Measurements from ENCODE around the gene ZYX.

ZYX gene, protein sequence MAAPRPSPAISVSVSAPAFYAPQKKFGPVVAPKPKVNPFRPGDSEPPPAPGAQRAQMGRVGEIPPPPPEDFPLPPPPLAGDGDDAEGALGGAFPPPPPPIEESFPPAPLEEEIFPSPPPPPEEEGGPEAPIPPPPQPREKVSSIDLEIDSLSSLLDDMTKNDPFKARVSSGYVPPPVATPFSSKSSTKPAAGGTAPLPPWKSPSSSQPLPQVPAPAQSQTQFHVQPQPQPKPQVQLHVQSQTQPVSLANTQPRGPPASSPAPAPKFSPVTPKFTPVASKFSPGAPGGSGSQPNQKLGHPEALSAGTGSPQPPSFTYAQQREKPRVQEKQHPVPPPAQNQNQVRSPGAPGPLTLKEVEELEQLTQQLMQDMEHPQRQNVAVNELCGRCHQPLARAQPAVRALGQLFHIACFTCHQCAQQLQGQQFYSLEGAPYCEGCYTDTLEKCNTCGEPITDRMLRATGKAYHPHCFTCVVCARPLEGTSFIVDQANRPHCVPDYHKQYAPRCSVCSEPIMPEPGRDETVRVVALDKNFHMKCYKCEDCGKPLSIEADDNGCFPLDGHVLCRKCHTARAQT

DNA sequence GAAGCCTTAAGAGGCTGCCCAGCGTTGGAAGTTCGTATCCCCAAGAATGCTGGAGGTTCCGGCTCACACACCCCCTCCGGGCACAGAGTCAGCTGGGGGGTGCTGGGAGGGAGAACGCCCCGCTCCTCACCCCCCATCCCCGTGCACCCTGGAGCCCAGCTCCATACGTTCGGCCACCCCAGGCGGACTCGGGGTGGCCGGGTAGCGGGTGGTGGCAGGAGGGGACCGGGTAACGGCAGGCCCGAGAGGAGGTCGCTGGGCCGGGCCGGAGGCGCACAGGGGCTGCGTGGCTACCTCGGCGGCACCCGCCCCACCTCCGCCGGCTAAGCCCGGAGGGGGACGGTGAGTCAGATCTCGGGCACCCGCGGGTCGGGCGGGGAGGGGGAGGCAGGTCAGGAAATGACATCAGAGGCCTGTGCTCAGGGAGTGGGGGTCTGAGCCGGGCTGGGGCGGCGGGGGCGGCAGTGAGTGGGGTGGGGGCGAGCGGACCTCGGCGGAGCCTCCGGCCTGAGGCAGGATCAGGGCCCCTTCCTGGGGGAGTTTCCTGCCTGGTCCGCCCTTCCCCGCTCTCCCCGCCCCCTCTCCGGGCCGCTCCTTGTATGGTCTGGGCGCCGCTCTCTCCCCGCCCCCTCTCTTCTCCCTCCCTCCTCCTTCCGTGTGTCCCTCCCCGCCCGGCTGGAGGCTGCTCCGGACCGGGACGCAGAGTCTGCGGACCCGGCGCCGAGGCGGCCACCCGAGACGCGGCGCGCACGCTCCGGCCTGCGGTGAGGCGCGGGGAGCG is at the start of gene ZYX:
TSS of gene ZYX (plus strand) at position 700 of the 781 bp plus-strand sequence. CDS start 227 bp downstream, outside the sequence.
- DNase-seq (ENCODE audit: low read depth, low spot score): peak; percentile 98
- in situ Hi-C loops (cut with HindIII; ENCODE audit: low sequenced_read_pairs): no loop called here
- H3K4me3 ChIP-seq (ENCODE audit: low read depth, low read length): peak within 1 kb of the TSS; percentile 95
- TF ChIP-seq, protein P1, sequence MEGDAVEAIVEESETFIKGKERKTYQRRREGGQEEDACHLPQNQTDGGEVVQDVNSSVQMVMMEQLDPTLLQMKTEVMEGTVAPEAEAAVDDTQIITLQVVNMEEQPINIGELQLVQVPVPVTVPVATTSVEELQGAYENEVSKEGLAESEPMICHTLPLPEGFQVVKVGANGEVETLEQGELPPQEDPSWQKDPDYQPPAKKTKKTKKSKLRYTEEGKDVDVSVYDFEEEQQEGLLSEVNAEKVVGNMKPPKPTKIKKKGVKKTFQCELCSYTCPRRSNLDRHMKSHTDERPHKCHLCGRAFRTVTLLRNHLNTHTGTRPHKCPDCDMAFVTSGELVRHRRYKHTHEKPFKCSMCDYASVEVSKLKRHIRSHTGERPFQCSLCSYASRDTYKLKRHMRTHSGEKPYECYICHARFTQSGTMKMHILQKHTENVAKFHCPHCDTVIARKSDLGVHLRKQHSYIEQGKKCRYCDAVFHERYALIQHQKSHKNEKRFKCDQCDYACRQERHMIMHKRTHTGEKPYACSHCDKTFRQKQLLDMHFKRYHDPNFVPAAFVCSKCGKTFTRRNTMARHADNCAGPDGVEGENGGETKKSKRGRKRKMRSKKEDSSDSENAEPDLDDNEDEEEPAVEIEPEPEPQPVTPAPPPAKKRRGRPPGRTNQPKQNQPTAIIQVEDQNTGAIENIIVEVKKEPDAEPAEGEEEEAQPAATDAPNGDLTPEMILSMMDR (IDR thresholded peaks at IDR 0.05; ENCODE audit: low read depth, low read length): no peak

DNA sequence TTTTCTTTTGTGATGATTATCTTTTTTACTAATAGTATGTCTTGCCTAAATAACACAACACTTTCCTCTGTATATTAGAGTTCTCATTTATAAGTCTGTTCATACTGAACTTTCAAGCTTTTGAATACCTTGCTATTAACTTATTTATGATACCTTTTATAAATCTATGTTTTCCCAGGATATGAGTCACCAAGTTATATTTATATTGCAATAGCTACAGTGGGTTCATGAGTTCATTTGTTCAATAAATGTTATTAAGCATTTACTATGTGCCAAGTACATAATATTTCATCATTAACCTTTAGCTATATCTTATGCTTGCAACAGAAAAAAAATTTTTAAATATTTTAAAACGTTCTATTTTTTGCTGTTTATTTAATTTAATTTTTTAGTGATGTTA is 46.9 kb upstream of the ZYX start:
- TF ChIP-seq, protein P1 (IDR thresholded peaks at IDR 0.05; ENCODE audit: low read depth, low read length): no peak
- H3K4me3 ChIP-seq (ENCODE audit: low read depth, low read length): no peak overlapping the region
- no peak for DNase-seq (ENCODE audit: low read depth, low spot score)
- in situ Hi-C loops (cut with HindIII; ENCODE audit: low sequenced_read_pairs): no loop called here

DNA sequence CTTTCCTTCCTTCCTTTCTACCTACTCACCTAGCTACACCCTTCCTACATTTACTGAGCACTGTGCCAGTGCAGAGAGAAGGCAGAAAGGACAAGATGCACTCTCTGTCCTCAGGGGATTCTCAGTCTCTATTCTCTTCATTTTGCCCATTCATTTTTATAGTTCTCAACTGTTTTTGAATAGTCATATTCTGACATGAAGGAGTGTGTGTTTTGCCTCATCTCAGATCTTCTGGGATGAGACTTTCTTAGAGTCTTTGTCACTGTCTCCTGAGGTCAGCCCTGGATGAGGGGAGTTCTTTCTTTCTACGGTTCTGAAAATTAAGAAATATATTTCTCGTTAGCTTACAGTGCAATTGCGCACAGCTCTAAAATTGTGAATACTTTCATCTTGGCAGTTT is 43.9 kb upstream of the ZYX start:
- DNase-seq (ENCODE audit: low read depth, low spot score): no peak
- TF ChIP-seq, protein P1 (IDR thresholded peaks at IDR 0.05; ENCODE audit: low read depth, low read length): no peak
- in situ Hi-C loops (cut with HindIII; ENCODE audit: low sequenced_read_pairs): no loop called here
- no peak overlapping the region for H3K4me3 ChIP-seq (ENCODE audit: low read depth, low read length)

DNA sequence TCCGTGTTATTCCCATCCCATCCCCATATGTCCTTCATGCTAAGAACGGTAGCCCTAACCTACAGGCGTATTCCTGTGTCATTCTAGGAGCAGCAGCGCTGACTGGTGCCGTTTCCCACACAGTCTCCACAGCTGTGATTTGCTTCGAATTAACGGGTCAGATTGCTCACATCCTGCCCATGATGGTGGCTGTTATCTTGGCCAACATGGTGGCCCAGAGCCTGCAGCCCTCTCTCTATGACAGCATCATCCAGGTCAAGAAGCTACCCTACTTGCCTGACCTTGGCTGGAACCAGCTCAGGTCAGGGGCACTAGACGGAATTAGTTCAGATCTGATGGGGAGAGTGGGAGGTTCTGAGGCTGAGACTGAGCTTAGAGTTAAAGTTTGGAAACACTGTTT is 39.3 kb upstream of the ZYX start:
- no peak overlapping the region for H3K4me3 ChIP-seq (ENCODE audit: low read depth, low read length)
- in situ Hi-C loops (cut with HindIII; ENCODE audit: low sequenced_read_pairs): no loop called here
- no peak for DNase-seq (ENCODE audit: low read depth, low spot score)
- TF ChIP-seq, protein P1 (IDR thresholded peaks at IDR 0.05; ENCODE audit: low read depth, low read length): no peak

DNA sequence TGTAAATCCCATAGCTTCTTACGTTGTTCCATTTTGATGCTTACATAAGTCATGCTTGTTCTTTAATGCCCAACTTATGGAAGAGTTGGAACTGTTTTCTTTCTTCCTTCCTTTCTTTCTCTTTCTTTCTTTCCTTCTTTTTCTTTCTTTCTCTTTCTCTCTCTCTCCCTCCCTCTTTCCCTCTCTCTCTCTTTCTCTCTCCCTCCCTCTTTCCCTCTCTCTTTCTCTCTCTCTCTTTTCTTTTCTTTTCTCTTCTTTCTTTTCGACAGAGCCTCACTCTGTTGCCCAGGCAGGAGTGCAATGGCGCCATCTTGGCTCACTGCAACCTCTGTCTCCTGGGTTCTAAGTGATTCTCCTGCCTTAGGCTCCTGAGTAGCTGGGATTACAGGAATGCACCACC is 37.5 kb upstream of the ZYX start:
- in situ Hi-C loops (cut with HindIII; ENCODE audit: low sequenced_read_pairs): no loop called here
- TF ChIP-seq, protein P1 (IDR thresholded peaks at IDR 0.05; ENCODE audit: low read depth, low read length): no peak

DNA sequence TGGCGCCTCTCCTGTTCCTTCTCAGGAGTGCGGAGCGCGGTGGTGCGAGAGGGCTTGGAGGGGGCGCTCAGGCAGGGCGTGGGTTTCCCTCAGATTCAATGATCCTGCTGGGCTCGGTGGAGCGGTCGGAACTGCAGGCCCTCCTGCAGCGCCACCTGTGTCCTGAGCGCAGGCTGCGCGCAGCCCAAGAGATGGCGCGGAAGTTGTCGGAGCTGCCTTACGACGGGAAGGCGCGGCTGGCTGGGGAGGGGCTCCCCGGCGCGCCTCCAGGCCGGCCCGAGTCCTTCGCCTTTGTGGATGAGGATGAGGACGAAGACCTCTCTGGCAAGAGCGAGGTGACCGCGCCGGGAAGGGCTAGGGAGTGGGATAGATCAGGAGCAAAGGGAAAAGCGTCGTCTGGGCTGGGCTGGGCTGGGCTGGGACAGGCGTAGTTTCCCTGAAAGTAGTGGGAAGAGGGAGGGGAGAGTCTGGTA is 35.7 kb upstream of the ZYX start:
- TF ChIP-seq, protein P1 (IDR thresholded peaks at IDR 0.05; ENCODE audit: low read depth, low read length): peak; percentile 60
- peak overlapping the region; percentile 6 for H3K4me3 ChIP-seq (ENCODE audit: low read depth, low read length)
- in situ Hi-C loops (cut with HindIII; ENCODE audit: low sequenced_read_pairs): no loop called here
- DNase-seq (ENCODE audit: low read depth, low spot score): peak; percentile 28

More for the DNA sequence above, 37.5 kb upstream of the ZYX start:
- DNase-seq (ENCODE audit: low read depth, low spot score): no peak
- no peak overlapping the region for H3K4me3 ChIP-seq (ENCODE audit: low read depth, low read length)

All from astrocyte of the spinal cord (primary cell).